ENCODE data around the gene RIPPLY3.
"Not testable (repeated sequence)": the region's sequence is repeated elsewhere in the genome, so short reads cannot be mapped to it uniquely, and the experiment has no call there.

The RIPPLY3 gene

DNA sequence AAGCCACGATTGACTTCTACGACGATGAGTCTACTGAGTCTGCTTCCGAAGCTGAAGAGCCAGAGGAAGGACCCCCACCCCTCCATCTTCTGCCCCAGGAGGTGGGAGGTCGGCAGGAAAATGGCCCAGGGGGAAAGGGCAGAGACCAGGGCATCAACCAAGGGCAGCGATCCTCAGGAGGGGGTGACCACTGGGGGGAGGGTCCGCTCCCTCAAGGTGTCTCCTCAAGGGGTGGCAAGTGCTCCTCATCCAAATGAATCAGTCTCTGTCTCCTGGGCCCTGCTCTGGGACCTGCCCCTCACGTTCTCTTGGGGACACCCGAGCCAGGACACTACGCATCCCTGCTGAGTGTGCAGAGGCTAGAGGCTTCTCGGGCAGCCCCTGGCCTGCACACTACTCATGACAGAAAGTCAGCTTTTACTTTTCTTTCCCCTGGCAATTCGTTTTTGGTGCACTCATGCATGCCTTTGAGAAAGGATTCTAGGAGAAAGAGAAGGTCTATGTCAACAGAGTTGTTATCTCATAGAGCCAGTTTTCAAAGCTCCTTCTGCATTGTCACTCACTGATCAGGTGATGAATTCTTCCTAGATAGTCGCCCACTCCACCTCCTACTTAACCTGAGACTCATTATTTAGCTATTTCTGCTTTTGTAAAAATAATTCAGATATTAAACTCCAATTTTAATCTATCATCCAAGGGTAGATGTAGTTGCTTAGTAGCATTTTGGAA lies 11.6 kb downstream of the RIPPLY3 start:
- DNase-seq (ENCODE audit: low spot score): peak; percentile 67

DNA sequence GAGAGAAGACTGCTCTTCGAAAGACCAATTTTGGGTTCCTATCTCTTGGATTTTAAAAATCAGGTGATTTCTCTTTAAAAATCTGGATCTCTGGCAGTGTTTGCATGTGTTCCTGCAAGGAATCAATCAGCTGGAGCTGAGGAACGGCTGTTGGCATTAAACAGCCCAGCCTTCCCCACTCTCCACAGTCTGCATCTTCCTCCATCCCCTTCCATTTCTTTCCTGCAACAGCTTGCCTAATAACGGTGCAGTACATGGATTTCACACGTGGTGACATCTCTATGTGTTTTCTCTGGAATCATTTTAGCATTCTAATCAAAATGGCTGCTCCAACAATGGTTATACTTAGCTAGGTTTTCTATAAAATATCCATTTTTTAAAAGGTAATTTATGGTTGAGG lies 20.0 kb downstream of the RIPPLY3 start:
- peak; percentile 49 for DNase-seq (ENCODE audit: low spot score)

- no peak for DNase-seq (ENCODE audit: low spot score)
These were observed 22.1 kb downstream of the RIPPLY3 start for GRCh38 chr21:37028570-37028969.

GRCh38 chr21:37030864-37031263 lies 24.4 kb downstream of the RIPPLY3 start:
- no peak for DNase-seq (ENCODE audit: low spot score)

DNA sequence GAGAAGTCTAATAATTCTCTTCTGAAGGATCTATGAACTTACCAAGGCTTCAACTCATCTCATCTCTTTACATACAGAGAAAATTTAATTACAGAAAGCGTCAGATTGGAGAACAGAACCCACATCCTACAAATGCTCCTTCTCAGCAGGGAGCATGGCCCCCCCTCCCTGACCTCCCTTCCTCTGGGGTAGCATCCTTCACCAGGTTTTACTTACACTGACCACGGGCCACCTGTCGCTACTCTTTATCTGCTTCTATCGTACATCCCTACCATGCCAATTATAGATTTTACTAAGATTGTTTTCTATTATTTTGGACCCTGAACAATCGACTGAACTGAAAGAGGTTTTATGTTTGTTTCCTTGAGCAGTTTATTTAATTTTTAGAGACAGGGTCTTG lies 25.8 kb downstream of the RIPPLY3 start:
- DNase-seq (ENCODE audit: low spot score): no peak

DNA sequence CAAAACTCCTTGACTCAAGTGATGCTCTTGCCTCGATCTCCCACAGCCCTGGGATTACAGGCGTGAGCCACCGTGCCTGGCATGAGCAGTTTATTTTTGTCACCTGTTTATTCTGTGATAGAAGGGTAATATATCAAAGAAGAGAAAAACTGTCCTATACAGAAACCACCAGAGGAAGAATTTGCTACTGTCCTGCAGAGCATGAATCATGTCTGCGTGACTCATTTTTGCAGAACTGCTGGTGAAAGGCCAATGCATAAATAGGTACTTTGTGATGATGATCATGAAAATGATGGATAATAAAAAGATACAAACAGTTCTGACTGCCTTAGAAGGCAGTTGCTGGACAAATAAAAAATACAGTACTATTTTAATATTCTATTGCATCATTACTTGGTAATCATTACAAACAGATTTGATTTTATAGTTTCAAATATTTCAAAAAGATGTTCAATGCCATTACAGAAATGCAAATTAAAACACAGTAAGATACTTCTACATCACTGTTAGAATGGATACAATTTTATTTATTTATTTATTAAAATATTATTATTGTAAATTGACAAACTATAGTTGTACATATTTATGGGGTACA lies 26.5 kb downstream of the RIPPLY3 start:
- no peak for DNase-seq (ENCODE audit: low spot score)

DNA sequence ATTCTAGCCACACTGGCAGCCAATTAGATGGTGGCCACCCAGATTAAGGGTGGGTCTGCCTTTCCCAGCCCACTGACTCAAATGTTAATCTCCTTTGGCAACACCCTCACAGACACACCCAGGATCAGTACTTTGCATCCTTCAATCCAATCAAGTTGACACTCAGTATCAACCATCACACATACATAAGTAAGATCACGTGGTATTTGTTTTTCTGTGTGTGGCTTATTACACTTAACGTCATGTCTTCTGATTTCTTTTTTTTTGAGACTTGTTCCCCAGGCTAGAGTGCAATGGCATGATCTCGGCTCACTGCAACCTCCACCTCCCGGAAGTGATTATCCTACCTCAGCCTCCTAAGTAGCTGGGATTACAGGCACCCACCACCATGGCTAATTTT lies 27.9 kb downstream of the RIPPLY3 start:
- not testable (repeated sequence) for DNase-seq (ENCODE audit: low spot score)

DNA sequence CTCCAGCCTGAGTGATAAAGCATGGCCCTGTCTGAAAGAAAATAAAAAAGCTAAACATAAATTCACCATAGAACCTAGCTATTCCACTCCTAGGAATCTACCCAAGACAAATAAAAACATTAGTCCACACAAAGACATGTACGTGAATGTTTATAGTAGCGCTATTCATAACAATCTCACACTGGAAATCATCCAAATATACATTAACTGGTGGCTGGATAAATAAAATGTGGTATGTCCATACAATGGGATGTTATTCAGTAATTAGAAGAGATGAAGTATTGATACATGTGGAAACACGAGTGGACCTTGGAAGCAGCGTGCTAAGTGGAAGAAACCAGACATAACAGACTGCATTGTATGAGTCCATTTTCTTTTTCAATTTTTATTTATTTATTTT lies 29.7 kb downstream of the RIPPLY3 start:
- DNase-seq (ENCODE audit: low spot score): no peak

- no peak for DNase-seq (ENCODE audit: low spot score)
These were observed 33.0 kb downstream of the RIPPLY3 start for GRCh38 chr21:37039411-37040075.

DNA sequence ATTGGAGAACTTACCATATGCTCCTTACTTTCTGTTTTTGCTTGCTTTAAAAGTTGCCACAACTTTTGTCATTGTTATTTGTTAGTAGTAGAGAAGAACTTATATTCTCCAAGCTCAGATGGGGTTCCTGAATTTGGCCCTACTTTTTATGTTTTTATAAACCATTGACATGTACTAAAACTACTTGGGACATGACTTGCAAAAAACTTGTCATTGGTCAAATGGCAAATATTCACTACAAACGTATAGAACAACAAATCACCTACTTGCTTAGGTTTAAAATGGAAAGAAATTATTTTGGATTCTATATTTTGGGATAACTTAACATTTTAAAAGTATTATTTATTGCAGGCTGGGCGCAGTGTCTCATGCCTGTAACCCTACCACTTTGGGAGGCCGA lies 33.7 kb downstream of the RIPPLY3 start:
- DNase-seq (ENCODE audit: low spot score): no peak

GRCh38 chr21:37041706-37042271 lies 35.3 kb downstream of the RIPPLY3 start:
- no peak for DNase-seq (ENCODE audit: low spot score)

GRCh38 chr21:37043818-37044217 lies 37.3 kb downstream of the RIPPLY3 start:
- no peak for DNase-seq (ENCODE audit: low spot score)

DNA sequence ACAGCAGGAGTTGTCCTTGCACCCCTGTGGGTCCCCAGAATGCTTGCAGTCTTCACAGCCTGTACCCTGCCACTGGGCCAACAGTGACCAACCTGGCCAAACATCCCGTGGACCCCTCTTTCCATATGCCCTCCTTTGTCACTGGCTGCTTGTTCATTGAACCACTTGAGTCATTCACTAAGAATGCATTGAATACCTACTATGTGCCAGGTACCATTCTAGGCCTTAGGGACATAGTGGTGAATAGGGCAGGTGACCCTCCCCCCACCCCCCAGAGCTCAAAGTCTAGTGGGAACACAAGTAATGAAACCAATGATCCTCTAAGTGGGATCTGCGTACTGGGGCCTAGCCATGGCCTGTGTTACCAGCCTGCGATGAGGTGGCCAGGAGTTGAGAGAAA lies 38.1 kb downstream of the RIPPLY3 start:
- no peak for DNase-seq (ENCODE audit: low spot score)

GRCh38 chr21:37045149-37045548 lies 38.6 kb downstream of the RIPPLY3 start:
- DNase-seq (ENCODE audit: low spot score): no peak

- no peak for DNase-seq (ENCODE audit: low spot score)
These were observed 39.1 kb downstream of the RIPPLY3 start for GRCh38 chr21:37045556-37045955.

DNA sequence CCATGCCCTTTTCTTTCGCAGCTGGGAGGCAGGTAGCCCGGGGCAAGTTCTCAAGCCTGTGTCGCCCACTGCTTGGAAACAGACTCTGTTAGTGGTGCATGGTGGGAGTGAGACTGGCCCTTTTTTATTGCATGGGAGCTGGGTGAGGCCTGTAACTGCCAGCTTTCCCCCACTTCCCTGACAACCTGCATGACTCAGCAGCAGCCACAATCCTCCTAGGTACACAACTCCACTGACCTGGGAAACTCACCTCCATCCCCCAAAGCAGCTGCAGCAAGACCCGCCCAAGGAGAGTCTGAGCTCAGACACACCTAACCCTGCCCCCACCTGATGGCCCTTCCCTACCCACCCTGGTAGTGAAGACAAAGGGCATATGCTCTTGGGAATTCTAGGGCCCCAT lies 40.6 kb downstream of the RIPPLY3 start:
- DNase-seq (ENCODE audit: low spot score): no peak

GRCh38 chr21:37049741-37050140 lies 43.2 kb downstream of the RIPPLY3 start:
- not testable (repeated sequence) for DNase-seq (ENCODE audit: low spot score)

DNA sequence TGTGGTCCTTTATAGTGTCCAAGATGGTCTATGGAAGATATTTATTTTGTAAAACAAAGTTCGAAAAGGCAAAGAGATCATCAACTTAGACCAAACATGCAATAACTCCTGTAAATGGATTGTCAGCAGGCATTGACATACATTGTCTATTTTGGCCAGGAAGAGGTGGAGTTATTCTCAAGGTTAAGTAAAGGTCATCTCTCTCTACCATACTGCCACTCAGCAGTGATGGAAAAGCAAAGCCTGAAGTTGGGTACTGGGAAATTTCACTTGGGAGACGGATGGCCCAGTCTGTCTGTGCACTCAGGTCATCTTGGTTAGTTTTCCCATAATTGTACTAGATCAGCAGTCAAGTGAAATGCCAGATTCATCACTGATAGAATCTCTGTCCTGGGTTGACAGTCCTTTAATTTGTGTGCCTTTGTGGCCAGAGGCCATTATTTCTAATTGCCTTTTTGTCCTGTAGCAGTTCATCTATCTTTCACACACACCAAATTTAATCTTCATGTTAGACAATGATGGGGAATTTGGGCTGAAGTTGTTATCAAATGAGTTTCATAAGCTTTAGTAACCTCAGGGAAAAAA lies 48.9 kb downstream of the RIPPLY3 start:
- DNase-seq (ENCODE audit: low spot score): no peak

DNA sequence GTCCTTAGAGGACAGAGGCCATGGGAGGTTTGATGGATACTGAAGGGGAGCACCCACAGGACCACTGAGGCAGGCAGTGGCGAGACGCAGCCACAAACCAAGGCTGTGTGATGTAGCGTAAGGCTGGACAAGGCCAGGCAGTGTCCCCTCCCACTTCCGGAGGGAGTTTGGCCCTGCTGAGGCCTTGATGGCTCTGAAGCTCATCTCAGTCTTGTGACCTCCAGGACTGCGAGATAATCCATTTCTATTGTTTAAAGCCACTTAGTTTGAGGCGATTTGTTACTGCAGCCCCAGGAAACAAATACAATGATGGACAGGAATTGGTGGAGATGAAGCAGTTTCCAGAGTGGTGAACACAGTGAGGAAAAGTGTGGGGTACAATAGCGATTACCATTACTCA lies 51.1 kb downstream of the RIPPLY3 start:
- DNase-seq (ENCODE audit: low spot score): no peak

GRCh38 chr21:37058261-37058660 lies 51.8 kb downstream of the RIPPLY3 start:
- peak; percentile 30 for DNase-seq (ENCODE audit: low spot score)

DNA sequence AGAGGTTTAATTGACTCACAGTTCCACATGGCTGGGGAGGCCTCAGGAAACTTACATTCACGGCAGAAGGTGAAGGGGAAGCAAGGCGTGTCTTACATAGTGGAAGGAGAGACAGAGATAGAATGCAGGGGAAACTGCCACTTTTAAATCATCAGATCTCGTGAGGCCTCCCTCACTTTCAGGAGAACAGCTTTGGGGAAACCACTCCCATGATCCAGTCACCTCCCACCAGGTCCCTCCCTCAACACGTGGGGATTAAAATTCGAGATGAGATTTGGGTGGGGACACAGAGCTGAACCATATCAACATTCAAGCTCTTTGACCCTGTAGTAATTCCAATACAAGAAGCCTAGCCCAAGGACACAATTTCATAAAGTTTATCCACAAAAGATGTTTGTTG lies 52.7 kb downstream of the RIPPLY3 start:
- DNase-seq (ENCODE audit: low spot score): no peak

DNA sequence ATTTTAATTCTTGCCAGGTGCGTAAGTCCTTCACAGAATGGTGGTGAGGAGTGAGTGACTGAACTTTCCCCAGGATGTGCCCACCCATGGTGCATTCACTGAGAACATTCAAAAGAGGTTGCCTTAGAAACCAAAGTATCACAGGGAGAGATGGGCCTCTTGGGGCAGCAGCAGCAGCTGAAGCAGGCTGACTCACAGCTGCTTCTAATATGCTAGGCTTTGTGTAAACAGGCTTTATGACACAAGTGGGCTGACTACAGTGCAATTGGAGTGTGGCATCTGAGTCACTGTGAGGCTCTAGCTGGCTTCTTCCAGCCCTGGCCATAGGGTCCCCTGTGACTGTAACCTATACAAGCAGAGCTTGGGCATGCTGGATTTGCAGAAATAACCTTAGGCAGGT lies 53.8 kb downstream of the RIPPLY3 start:
- DNase-seq (ENCODE audit: low spot score): peak; percentile 42

Data from putamen (tissue), 1 donor.